ENCODE measurements around the gene FTO.

The FTO gene

DNA sequence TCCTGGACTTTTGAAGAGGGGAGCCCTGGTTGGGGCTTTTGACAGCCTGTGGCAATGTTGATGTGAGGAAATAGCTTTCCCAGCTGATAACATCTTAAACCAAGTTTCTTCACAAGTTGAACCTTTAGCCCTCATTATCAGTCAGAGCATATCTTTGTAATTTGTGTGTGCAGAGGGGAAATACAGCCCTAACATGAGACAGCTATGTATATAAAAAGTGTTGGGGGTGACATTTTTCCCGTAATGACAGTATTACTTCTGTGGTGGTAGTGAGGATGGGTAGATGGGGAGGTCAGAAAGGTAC is 221.1 kb downstream of the FTO start:
- TF ChIP-seq, protein P1, sequence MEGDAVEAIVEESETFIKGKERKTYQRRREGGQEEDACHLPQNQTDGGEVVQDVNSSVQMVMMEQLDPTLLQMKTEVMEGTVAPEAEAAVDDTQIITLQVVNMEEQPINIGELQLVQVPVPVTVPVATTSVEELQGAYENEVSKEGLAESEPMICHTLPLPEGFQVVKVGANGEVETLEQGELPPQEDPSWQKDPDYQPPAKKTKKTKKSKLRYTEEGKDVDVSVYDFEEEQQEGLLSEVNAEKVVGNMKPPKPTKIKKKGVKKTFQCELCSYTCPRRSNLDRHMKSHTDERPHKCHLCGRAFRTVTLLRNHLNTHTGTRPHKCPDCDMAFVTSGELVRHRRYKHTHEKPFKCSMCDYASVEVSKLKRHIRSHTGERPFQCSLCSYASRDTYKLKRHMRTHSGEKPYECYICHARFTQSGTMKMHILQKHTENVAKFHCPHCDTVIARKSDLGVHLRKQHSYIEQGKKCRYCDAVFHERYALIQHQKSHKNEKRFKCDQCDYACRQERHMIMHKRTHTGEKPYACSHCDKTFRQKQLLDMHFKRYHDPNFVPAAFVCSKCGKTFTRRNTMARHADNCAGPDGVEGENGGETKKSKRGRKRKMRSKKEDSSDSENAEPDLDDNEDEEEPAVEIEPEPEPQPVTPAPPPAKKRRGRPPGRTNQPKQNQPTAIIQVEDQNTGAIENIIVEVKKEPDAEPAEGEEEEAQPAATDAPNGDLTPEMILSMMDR (IDR thresholded peaks at IDR 0.05; ENCODE audit: low read length) = no peak
- TF ChIP-seq EZH2 (optimal IDR thresholded peaks at IDR 0.05; ENCODE audit: low read depth, low read length) (no peak), EZH2phosphoT487 (IDR thresholded peaks at IDR 0.05; ENCODE audit: low read length) (no peak)
- H3K9me3 ChIP-seq (replicated peaks; ENCODE audit: insufficient read depth, low read length) = no peaks in the 10 kb centered on the region

DNA sequence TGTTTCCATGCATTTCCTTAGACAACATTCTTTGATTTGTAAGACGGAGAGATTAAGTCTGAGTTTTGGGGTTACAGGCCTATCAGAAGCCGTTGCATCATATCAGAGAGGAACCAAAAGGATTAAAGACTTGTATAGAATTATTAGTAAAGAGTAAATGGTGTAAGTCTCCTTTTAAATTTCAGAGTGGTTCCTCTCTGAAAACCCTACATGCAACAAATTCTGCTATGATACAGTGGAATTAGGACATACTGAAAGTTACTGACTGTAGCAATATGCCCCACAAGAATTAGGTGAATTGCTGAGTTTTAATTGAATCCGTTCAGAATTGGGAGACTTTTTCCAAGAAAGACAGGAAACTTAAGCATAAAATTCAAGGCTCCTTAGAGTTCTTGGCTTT is 221.6 kb downstream of the FTO start:
- H3K27me3 ChIP-seq (replicated peaks; ENCODE audit: insufficient read depth, low read length) = no peaks in the 10 kb centered on the region
- no peak overlapping the region for H3K4me3 ChIP-seq (ENCODE audit: low read length)
- H2AFZ ChIP-seq (ENCODE audit: low read length) = no peak overlapping the region
- H3K27ac ChIP-seq (ENCODE audit: low read length) = no peak overlapping the region
- no peaks in the 10 kb centered on the region for H3K79me2 ChIP-seq (ENCODE audit: low read length)
- H3K4me2 ChIP-seq (ENCODE audit: low read depth, low read length) = no peak overlapping the region
- no peaks in the 10 kb centered on the region for H3F3A ChIP-seq (ENCODE audit: insufficient read depth, low read length)
- H3K4me1 ChIP-seq (ENCODE audit: low read length) = no peaks in the 10 kb centered on the region
- no peak for DNase-seq
- H4K20me1 ChIP-seq (ENCODE audit: insufficient read depth, low read length) = no peaks in the 10 kb centered on the region
- no peak overlapping the region for H3K9ac ChIP-seq (ENCODE audit: low read length)
- H3K9me3 ChIP-seq (replicated peaks; ENCODE audit: insufficient read depth, low read length) = no peaks in the 10 kb centered on the region
- H3K9me2 ChIP-seq (replicated peaks; ENCODE audit: insufficient read depth, low read length) = no peaks in the 10 kb centered on the region
- H3K36me3 ChIP-seq (replicated peaks; ENCODE audit: insufficient read depth, low read length) = no peaks in the 10 kb centered on the region
- TF ChIP-seq EZH2phosphoT487 (IDR thresholded peaks at IDR 0.05; ENCODE audit: low read length) = no peak
- TF ChIP-seq, protein P1 (IDR thresholded peaks at IDR 0.05; ENCODE audit: low read length) = no peak
- TF ChIP-seq EZH2 (optimal IDR thresholded peaks at IDR 0.05; ENCODE audit: low read depth, low read length) = no peak

More for the DNA sequence above, 221.1 kb downstream of the FTO start:
- H3K9me2 ChIP-seq (replicated peaks; ENCODE audit: insufficient read depth, low read length) = no peaks in the 10 kb centered on the region
- no peak overlapping the region for H3K4me2 ChIP-seq (ENCODE audit: low read depth, low read length)
- no peaks in the 10 kb centered on the region for H3K27me3 ChIP-seq (replicated peaks; ENCODE audit: insufficient read depth, low read length)
- H3K27ac ChIP-seq (ENCODE audit: low read length) = no peak overlapping the region
- DNase-seq = no peak
- H3F3A ChIP-seq (ENCODE audit: insufficient read depth, low read length) = no peaks in the 10 kb centered on the region
- H3K36me3 ChIP-seq (replicated peaks; ENCODE audit: insufficient read depth, low read length) = no peaks in the 10 kb centered on the region
- no peaks in the 10 kb centered on the region for H3K4me1 ChIP-seq (ENCODE audit: low read length)
- no peak overlapping the region for H3K9ac ChIP-seq (ENCODE audit: low read length)
- H3K79me2 ChIP-seq (ENCODE audit: low read length) = no peaks in the 10 kb centered on the region
- no peak overlapping the region for H2AFZ ChIP-seq (ENCODE audit: low read length)
- H4K20me1 ChIP-seq (ENCODE audit: insufficient read depth, low read length) = no peaks in the 10 kb centered on the region
- no peak overlapping the region for H3K4me3 ChIP-seq (ENCODE audit: low read length)

DNA sequence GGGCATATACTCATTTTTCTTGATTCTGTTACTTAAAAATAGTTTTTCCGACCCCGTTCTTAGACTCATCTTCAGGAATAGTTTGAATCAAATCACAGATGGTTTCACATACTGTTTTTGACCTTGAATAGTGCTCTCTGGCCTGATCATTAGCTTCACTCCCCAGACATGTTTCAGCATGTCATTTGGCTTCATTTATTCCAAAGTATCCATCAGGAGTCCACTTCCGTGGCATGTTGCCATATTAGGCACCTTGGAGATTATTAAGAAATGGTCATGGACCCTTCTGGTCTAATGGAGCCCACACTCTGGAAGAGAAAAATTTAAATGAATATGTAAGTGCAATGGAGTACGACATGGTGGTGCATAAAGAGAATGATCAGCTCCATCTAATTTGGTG is 222.3 kb downstream of the FTO start:
- no peak for DNase-seq
- no peaks in the 10 kb centered on the region for H3K79me2 ChIP-seq (ENCODE audit: low read length)
- H3K4me1 ChIP-seq (ENCODE audit: low read length) = no peaks in the 10 kb centered on the region
- H3F3A ChIP-seq (ENCODE audit: insufficient read depth, low read length) = no peaks in the 10 kb centered on the region
- H3K9me2 ChIP-seq (replicated peaks; ENCODE audit: insufficient read depth, low read length) = no peaks in the 10 kb centered on the region
- H3K4me2 ChIP-seq (ENCODE audit: low read depth, low read length) = no peak overlapping the region
- TF ChIP-seq EZH2phosphoT487 (IDR thresholded peaks at IDR 0.05; ENCODE audit: low read length) = no peak
- TF ChIP-seq, protein P1 (IDR thresholded peaks at IDR 0.05; ENCODE audit: low read length) = no peak
- TF ChIP-seq EZH2 (optimal IDR thresholded peaks at IDR 0.05; ENCODE audit: low read depth, low read length) = no peak
- no peaks in the 10 kb centered on the region for H3K36me3 ChIP-seq (replicated peaks; ENCODE audit: insufficient read depth, low read length)
- H3K27ac ChIP-seq (ENCODE audit: low read length) = no peak overlapping the region
- H4K20me1 ChIP-seq (ENCODE audit: insufficient read depth, low read length) = no peaks in the 10 kb centered on the region
- H3K9ac ChIP-seq (ENCODE audit: low read length) = no peak overlapping the region
- no peaks in the 10 kb centered on the region for H3K27me3 ChIP-seq (replicated peaks; ENCODE audit: insufficient read depth, low read length)
- H2AFZ ChIP-seq (ENCODE audit: low read length) = no peak overlapping the region
- no peaks in the 10 kb centered on the region for H3K9me3 ChIP-seq (replicated peaks; ENCODE audit: insufficient read depth, low read length)
- H3K4me3 ChIP-seq (ENCODE audit: low read length) = no peak overlapping the region
